HL-60 (cell line): ENCODE data around the gene LINC01488.

Experiments
- CTCF ChIP-seq: IDR thresholded peaks from one replicate; pipeline ENCODE4 v1.5.1; 2011; ENCODE audit warnings: low read length, control low read depth, inconsistent platforms; ENCODE audit not compliant: insufficient read depth
- GABPA ChIP-seq: IDR thresholded peaks from 2 replicates; pipeline ENCODE4 v1.6.1; 2012; ENCODE audit warnings: low read depth
- POLR2AphosphoS5 ChIP-seq: IDR thresholded peaks from 2 replicates; pipeline ENCODE4 v1.6.1; 2012; ENCODE audit warnings: low read depth
- REST ChIP-seq: IDR thresholded peaks from 2 replicates; pipeline ENCODE4 v1.6.1; 2012; ENCODE audit warnings: low read depth; ENCODE audit not compliant: insufficient replicate concordance

- TF ChIP-seq CTCF (no peak), POLR2AphosphoS5 (no peak), REST (no peak), GABPA (no peak)
These were observed 49.3 kb upstream of the LINC01488 start for GRCh38 chr11:69431893-69432738.
